Endothelial cell of umbilical vein (primary cell): ENCODE measurements around the gene GPD1L.

Experiments
- FOS ChIP-seq: IDR thresholded peaks from 2 replicates; pipeline ENCODE4 v1.6.1; 2011; ENCODE audit warnings: mild to moderate bottlenecking, low read length, moderate library complexity, borderline replicate concordance; ENCODE audit not compliant: insufficient read depth
- GATA2 ChIP-seq: IDR thresholded peaks from 2 replicates; pipeline ENCODE4 v1.7.0; 2011; ENCODE audit warnings: low read depth, mild to moderate bottlenecking, moderate library complexity, mixed read lengths, low read length; ENCODE audit not compliant: insufficient read length, insufficient read depth
- POLR2A ChIP-seq: IDR thresholded peaks from 2 replicates; pipeline ENCODE4 v1.6.1; 2012; ENCODE audit warnings: low read depth, mild to moderate bottlenecking, control low read depth, low read length
- TF ChIP-seq, protein P1 (sequence below), 2 donors: IDR thresholded peaks; 1 replicate in 1 of 2; 2 replicates in 1 of 2; pipeline ENCODE4 v1.5.1; 2011; ENCODE audit warnings: low read length in 2 of 2, mild to moderate bottlenecking in 2 of 2, moderate library complexity in 2 of 2, control low read depth in 1 of 2, inconsistent platforms in 1 of 2, low read depth in 1 of 2; ENCODE audit not compliant: insufficient read depth in 1 of 2; ENCODE audit errors: extremely low read depth in 1 of 2

DNA sequence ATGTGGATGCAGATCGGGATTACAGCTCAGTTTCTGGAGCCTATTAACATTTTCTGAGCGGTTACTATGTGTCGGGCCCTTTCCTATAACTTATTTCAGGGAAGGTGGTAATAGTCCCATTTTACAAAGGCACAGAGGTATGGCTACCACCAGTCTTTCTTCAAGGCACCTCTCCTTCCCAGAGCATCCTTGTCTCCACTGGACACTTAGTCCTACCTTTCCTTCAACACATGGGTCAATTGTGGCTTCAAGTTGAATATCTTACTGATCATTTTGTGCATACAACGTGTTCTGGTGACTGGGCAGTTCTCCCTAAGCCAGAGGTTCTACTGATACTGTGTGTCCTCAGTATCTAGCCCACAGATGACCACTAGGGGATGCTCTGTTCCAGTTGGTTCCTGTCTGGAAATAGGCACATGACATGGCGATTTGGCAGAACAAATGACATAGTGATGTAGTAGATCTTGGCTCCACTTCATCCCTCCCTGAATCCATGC is 71.3 kb downstream of the GPD1L start:
- TF ChIP-seq, protein P1, sequence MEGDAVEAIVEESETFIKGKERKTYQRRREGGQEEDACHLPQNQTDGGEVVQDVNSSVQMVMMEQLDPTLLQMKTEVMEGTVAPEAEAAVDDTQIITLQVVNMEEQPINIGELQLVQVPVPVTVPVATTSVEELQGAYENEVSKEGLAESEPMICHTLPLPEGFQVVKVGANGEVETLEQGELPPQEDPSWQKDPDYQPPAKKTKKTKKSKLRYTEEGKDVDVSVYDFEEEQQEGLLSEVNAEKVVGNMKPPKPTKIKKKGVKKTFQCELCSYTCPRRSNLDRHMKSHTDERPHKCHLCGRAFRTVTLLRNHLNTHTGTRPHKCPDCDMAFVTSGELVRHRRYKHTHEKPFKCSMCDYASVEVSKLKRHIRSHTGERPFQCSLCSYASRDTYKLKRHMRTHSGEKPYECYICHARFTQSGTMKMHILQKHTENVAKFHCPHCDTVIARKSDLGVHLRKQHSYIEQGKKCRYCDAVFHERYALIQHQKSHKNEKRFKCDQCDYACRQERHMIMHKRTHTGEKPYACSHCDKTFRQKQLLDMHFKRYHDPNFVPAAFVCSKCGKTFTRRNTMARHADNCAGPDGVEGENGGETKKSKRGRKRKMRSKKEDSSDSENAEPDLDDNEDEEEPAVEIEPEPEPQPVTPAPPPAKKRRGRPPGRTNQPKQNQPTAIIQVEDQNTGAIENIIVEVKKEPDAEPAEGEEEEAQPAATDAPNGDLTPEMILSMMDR (IDR thresholded peaks at IDR 0.05; ENCODE audit: extremely low read depth in 1 of 2, insufficient read depth in 1 of 2, low read depth in 1 of 2, low read length in 2 of 2), result peak; percentile 92 to 95
- TF ChIP-seq POLR2A (no peak), FOS (no peak), GATA2 (no peak)
